Small intestine (tissue), 7 donors: Measurements from ENCODE around the gene WNK2. TPM values are rescaled to one million over a fixed set of nuclear protein-coding genes. Genes with fewer than 3 reads are reported as not detected.
"Not testable (repeated sequence)": the region's sequence is repeated elsewhere in the genome, so short reads cannot be mapped to it uniquely, and the experiment has no call there.

Experiments
- DNase-seq, 2 donors: peaks; one replicate each; pipeline versions ENCODE4 v3.0.0 to v3.0.0-alpha.2; 2013
- FAIRE-seq: peaks from 2 replicates; lab custom pipeline; 2012; peaks lifted over from hg19 to GRCh38; lab: Jason Lieb, UNC
- H3K27ac ChIP-seq, 3 donors: one replicate each; pipeline ENCODE4 v1.5.1; 2013; ENCODE audit warnings: low read length in 2 of 3, mild to moderate bottlenecking in 2 of 3, control low read depth in 1 of 3, inconsistent platforms in 1 of 3, low read depth in 1 of 3, moderate library complexity in 1 of 3
- H3K27me3 ChIP-seq, 3 donors: one replicate each; pipeline ENCODE4 v1.6.1; 2013; ENCODE audit warnings: low read length in 3 of 3, inconsistent platforms in 1 of 3; ENCODE audit not compliant: control insufficient read depth in 3 of 3, insufficient read depth in 3 of 3
- H3K36me3 ChIP-seq, 3 donors: one replicate each; pipeline ENCODE4 v1.6.1; 2013; ENCODE audit warnings: low read length in 3 of 3, inconsistent platforms in 1 of 3, low read depth in 1 of 3, mild to moderate bottlenecking in 1 of 3, moderate library complexity in 1 of 3; ENCODE audit not compliant: control insufficient read depth in 3 of 3, insufficient read depth in 2 of 3
- H3K4me1 ChIP-seq, 3 donors: one replicate each; pipeline ENCODE4 v1.6.1; 2013; ENCODE audit warnings: low read length in 2 of 3, inconsistent platforms in 1 of 3, low read depth in 1 of 3, mild to moderate bottlenecking in 1 of 3, moderate library complexity in 1 of 3; ENCODE audit not compliant: control insufficient read depth in 3 of 3, insufficient read depth in 2 of 3
- H3K4me3 ChIP-seq, 3 donors: one replicate each; pipeline ENCODE4 v1.5.1; 2013; ENCODE audit warnings: low read length in 3 of 3, control low read depth in 1 of 3, inconsistent platforms in 1 of 3, low read depth in 1 of 3, mild to moderate bottlenecking in 1 of 3, moderate library complexity in 1 of 3
- H3K9me3 ChIP-seq, 2 donors: one replicate each; pipeline ENCODE4 v1.6.1; 2013; ENCODE audit warnings: low read depth in 1 of 2, low read length in 1 of 2; ENCODE audit not compliant: control insufficient read depth in 2 of 2, insufficient read depth in 1 of 2
- WGBS, 3 donors: extraction: QIAGEN DNeasy Blood & Tissue Kit; methylation state at CpG; one replicate each; pipeline ENCODE4 v1.1.7; 2013; 5-methylcytosine and 5-hydroxymethylcytosine counted together
- polyA plus RNA-seq, 4 donors: library from polyadenylated mRNA; stranded (reverse) in 3 of 4; unstranded in 1 of 4; fragments of 200-250 nt in 3 of 4; fragments of 120-200 nt in 1 of 4; gene quantifications; one replicate each; pipeline versions ENCODE4 v1.2.1 to v1.2.3, GENCODE V29; 2013
- donor health status: healthy with polysubstance abuse.
- donor health status: control.
- donor health status: control.
- donor health status: Bipolar disorder and iron deficiency.
- donor health status: healthy.

Gene WNK2
- polyA plus RNA-seq, 4 donors: 13.8 to 101 (median 33.8) TPM

DNA sequence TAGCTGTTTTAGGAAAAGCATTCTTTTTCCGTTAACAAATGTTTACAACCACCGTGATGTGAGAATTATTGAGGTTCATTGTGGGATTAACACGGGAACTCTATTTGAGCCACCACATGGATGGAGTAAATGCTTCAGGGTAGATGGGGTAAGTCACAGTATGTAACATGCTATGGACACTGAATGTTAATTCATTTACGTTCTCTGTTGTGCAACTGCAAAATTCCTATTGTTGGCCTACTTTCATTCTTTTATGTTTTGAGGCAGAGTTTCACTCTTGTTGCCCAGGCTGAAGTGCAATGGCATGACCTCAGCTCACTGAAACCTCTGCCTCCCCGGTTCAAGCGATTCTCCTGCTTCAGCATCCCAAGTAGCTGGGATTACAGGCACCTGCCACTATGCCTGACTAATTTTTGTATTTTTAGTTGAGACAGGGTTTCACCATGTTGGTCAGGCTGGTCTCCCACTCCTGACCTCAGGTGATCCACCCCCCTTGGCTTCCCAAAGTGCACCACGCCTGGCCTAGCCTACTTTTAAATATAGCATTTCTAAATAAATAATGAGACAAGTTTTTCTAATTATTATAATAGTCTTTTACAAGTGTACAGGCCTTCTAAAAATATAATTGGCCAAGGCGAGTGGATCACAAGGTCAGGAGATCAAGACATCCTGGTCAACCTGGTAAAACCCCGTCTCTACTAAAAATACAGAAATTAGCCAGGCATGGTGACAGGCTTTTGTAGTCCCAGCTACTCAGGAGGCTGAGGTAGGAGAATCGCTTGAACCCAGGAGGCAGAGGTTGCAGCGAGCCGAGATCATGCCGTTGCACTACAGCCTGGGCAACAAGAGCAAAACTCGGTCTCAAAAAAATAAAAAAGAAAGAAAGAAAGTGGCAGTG, 169.7 kb downstream of the WNK2 start:
- not testable (repeated sequence) for H3K27ac ChIP-seq, H3K27me3 ChIP-seq, H3K4me3 ChIP-seq, H3K9me3 ChIP-seq, FAIRE-seq, DNase-seq, H3K36me3 ChIP-seq, H3K4me1 ChIP-seq
- WGBS, 3 donors: 91 to 95% (median 92%) methylated on average over 14 of the region's 14 CpGs

GRCh38 chr9:93354451-93354850, 170.5 kb downstream of the WNK2 start:
- DNase-seq: no peak
- Histone ChIP-seq H3K27me3 (no peaks in the 10 kb centered on the region), H3K9me3 (no peaks in the 10 kb centered on the region), H3K27ac (no peak overlapping the region), H3K36me3 (no peaks in the 10 kb centered on the region), H3K4me1 (no peaks in the 10 kb centered on the region), H3K4me3 (no peak overlapping the region)
- WGBS, 3 donors: 94 to 95% (median 94%) methylated on average over 4 of the region's 4 CpGs
- FAIRE-seq: no peak

DNA sequence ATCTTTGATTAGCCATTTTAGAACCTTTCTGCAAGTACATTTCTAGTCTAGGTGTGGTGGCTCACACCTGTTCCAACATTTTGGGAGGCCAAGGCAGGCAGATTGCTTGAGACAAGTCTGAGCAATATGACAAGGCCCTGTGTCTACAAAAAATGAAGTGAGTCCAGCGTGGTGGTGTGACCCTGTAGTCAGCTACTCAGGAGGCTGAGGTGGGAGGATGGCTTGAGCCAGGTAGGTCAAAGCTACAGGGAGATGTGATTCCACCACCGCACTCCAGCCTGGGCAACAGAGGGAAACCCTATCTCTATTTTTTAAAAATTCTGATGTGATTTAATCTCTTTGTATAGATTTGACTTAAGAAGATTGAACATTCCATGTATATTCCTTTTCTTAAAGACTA, 171.9 kb downstream of the WNK2 start:
- no peak overlapping the region for H3K27ac ChIP-seq
- FAIRE-seq (no peak), DNase-seq (no peak)
- H3K36me3 ChIP-seq: no peaks in the 10 kb centered on the region
- WGBS, 3 donors: 88 to 95% (median 88%) methylated on average over 2 of the region's 2 CpGs
- no peaks in the 10 kb centered on the region for H3K4me1 ChIP-seq
- peaks cover 0 to 6% of the 10 kb centered on the region in 2 donors for H3K9me3 ChIP-seq
- H3K27me3 ChIP-seq: no peaks in the 10 kb centered on the region
- H3K4me3 ChIP-seq: no peak overlapping the region

DNA sequence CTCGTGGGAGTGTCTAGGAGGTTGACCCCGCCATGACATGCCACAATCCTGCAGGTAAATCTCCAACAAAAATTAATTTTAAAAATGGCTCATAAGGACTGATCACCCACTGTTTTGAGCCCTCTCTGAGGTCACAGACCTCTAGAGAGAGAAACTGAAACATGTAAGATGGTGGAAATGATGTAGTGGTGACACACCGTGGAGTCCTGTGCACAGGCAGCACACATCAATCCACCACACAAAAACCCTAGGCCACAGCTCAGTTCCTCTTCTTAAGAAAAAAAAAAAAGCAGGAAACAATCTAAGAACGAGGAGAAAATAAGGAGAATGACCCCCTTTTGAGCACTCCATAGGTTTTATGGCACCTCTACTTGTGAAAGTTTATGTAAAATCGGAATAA, 173.7 kb downstream of the WNK2 start:
- Histone ChIP-seq H3K36me3 (no peaks in the 10 kb centered on the region), H3K27ac (no peak overlapping the region), H3K4me3 (no peak overlapping the region), H3K4me1 (no peaks in the 10 kb centered on the region), H3K27me3 (no peaks in the 10 kb centered on the region), H3K9me3 (peaks cover 0 to 12% of the 10 kb centered on the region in 2 donors)
- WGBS, 3 donors: 60 to 69% (median 66%) methylated on average over 5 of the region's 5 CpGs
- FAIRE-seq: no peak
- no peak for DNase-seq

GRCh38 chr9:93359907-93360306, 176.0 kb downstream of the WNK2 start:
- WGBS, 3 donors: 81 to 91% (median 85%) methylated on average over 8 of the region's 8 CpGs

GRCh38 chr9:93361995-93362394, 178.1 kb downstream of the WNK2 start:
- DNase-seq: no peak
- Histone ChIP-seq H3K4me1 (no peaks in the 10 kb centered on the region), H3K27me3 (peaks cover 0 to 4% (median 2%) of the 10 kb centered on the region in 3 donors), H3K9me3 (peaks cover 0 to 16% of the 10 kb centered on the region in 2 donors), H3K27ac (no peak overlapping the region), H3K36me3 (no peaks in the 10 kb centered on the region), H3K4me3 (no peak overlapping the region)
- FAIRE-seq: no peak
- 61 to 64% (median 63%) methylated on average over 3 of the region's 3 CpGs for WGBS, 3 donors

More at GRCh38 chr9:93359907-93360306, 176.0 kb downstream of the WNK2 start:
- not testable (repeated sequence) for H3K4me3 ChIP-seq, H3K36me3 ChIP-seq, DNase-seq, H3K4me1 ChIP-seq, H3K27ac ChIP-seq, H3K27me3 ChIP-seq, FAIRE-seq
- H3K9me3 ChIP-seq: peaks cover 0 to 16% of the 10 kb centered on the region in 2 donors

GRCh38 chr9:93364734-93365426, 180.9 kb downstream of the WNK2 start:
- Histone ChIP-seq H3K4me3 (no peak overlapping the region), H3K4me1 (no peaks in the 10 kb centered on the region), H3K9me3 (peaks cover 0 to 16% of the 10 kb centered on the region in 2 donors), H3K27ac (no peak overlapping the region), H3K27me3 (peaks cover 0 to 4% (median 2%) of the 10 kb centered on the region in 3 donors), H3K36me3 (no peaks in the 10 kb centered on the region)
- 86 to 88% (median 87%) methylated on average over 2 of the region's 2 CpGs for WGBS, 3 donors
- FAIRE-seq (no peak), DNase-seq (no peak)

DNA sequence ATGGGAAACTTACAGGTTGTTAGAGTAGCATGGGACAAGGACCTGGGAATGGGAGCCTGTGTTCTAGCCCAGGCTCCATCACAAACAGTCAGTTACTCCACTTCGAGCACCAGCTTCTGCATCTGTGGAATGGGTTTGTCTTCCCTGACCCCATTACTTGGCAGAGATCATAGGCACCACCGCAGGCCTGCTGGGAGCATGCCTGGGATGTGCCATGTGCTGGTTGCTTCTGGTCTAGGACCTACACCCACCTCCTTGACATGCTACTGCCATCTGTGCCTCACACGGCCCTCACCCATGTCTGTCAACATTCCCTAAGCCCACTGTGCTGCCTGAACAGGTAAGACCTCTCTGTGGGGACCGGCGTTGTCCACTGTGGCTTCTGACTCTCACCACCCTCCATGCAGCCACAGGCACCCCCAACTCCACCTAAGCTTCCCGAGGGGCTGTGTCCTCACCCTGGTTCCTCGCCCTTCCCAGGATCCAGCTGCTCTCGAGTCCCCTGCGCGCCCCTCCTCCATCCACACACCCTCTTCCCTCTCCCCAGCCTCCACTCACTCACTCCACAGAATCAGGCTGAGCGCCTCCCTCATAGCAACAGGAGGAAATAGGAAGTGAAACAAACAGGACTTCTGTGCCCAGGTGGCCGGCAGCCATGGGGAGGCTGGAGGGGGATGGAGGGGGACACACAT, 181.6 kb downstream of the WNK2 start:
- no peaks in the 10 kb centered on the region for H3K36me3 ChIP-seq
- 70 to 81% (median 77%) methylated on average over 12 of the region's 12 CpGs for WGBS, 3 donors
- DNase-seq (no peak), FAIRE-seq (no peak)
- H3K9me3 ChIP-seq: peaks cover 0 to 10% of the 10 kb centered on the region in 2 donors
- no peaks in the 10 kb centered on the region for H3K4me1 ChIP-seq
- no peak overlapping the region for H3K4me3 ChIP-seq
- H3K27me3 ChIP-seq: peaks cover 0 to 4% (median 2%) of the 10 kb centered on the region in 3 donors
- no peak overlapping the region for H3K27ac ChIP-seq
